ENCODE measurements around the gene KIAA0753.
"Not testable (repeated sequence)": the region's sequence is repeated elsewhere in the genome, so short reads cannot be mapped to it uniquely, and the experiment has no call there.

KIAA0753 gene

GRCh38 chr17:6596941-6597340 lies 43.6 kb downstream of the KIAA0753 start:
- no peak for DNase-seq (ENCODE audit: low spot score)

GRCh38 chr17:6596511-6596910 lies 44.0 kb downstream of the KIAA0753 start:
- DNase-seq (ENCODE audit: low spot score) = no peak

- no peak for DNase-seq (ENCODE audit: low spot score)
Observed at GRCh38 chr17:6596081-6596480, 44.4 kb downstream of the KIAA0753 start.

- DNase-seq (ENCODE audit: low spot score) = not testable (repeated sequence)
Observed at GRCh38 chr17:6593371-6593770, 47.1 kb downstream of the KIAA0753 start.

GRCh38 chr17:6592173-6592572 lies 48.3 kb downstream of the KIAA0753 start:
- DNase-seq (ENCODE audit: low spot score) = no peak

GRCh38 chr17:6591599-6592158 lies 48.8 kb downstream of the KIAA0753 start:
- no peak for DNase-seq (ENCODE audit: low spot score)

GRCh38 chr17:6589266-6589946 lies 51.1 kb downstream of the KIAA0753 start:
- no peak for DNase-seq (ENCODE audit: low spot score)

GRCh38 chr17:6588165-6588564 lies 52.3 kb downstream of the KIAA0753 start:
- no peak for DNase-seq (ENCODE audit: low spot score)

GRCh38 chr17:6587310-6587709 lies 53.2 kb downstream of the KIAA0753 start:
- DNase-seq (ENCODE audit: low spot score) = no peak

- no peak for DNase-seq (ENCODE audit: low spot score)
Observed at GRCh38 chr17:6583411-6583810, 57.1 kb downstream of the KIAA0753 start.

- DNase-seq (ENCODE audit: low spot score) = no peak
Observed at GRCh38 chr17:6580625-6581024, 59.9 kb downstream of the KIAA0753 start.

GRCh38 chr17:6578491-6578890 lies 62.0 kb downstream of the KIAA0753 start:
- no peak for DNase-seq (ENCODE audit: low spot score)

- no peak for DNase-seq (ENCODE audit: low spot score)
Observed at GRCh38 chr17:6577686-6578263, 62.7 kb downstream of the KIAA0753 start.

- DNase-seq (ENCODE audit: low spot score) = no peak
Observed at GRCh38 chr17:6576038-6576785, 64.3 kb downstream of the KIAA0753 start.

GRCh38 chr17:6575596-6575988 lies 64.9 kb downstream of the KIAA0753 start:
- DNase-seq (ENCODE audit: low spot score) = no peak

GRCh38 chr17:6574687-6575595 lies 65.6 kb downstream of the KIAA0753 start:
- DNase-seq (ENCODE audit: low spot score) = peak; percentile 15

- no peak for DNase-seq (ENCODE audit: low spot score)
Observed at GRCh38 chr17:6573982-6574686, 66.4 kb downstream of the KIAA0753 start.

- not testable (repeated sequence) for DNase-seq (ENCODE audit: low spot score)
Observed at GRCh38 chr17:6573495-6573894, 67.0 kb downstream of the KIAA0753 start.

GRCh38 chr17:6572972-6573370 lies 67.5 kb downstream of the KIAA0753 start:
- DNase-seq (ENCODE audit: low spot score) = no peak

GRCh38 chr17:6571452-6571781 lies 69.1 kb downstream of the KIAA0753 start:
- DNase-seq (ENCODE audit: low spot score) = no peak

GRCh38 chr17:6570731-6571451 lies 69.6 kb downstream of the KIAA0753 start:
- no peak for DNase-seq (ENCODE audit: low spot score)
